Hepatocyte (in vitro differentiated cells): ENCODE results near the gene C4orf54. TPM values are rescaled to one million over a fixed set of nuclear protein-coding genes. Genes with fewer than 3 reads are reported as not detected.

ENCODE experiments used
- DNase-seq: peaks from one replicate; pipeline ENCODE4 v3.0.0-alpha.2; 2016; ENCODE audit warnings: low spot score
- H2AFZ ChIP-seq: fragments of 200-600 bp; sonication (generic); 2 replicates; pipeline ENCODE4 v1.6.0; 2016; ENCODE audit warnings: antibody characterized with exemption, mild to moderate bottlenecking
- H3K27ac ChIP-seq: fragments of 200-600 bp; sonication (generic); 2 replicates; pipeline ENCODE4 v1.5.1; 2016; ENCODE audit warnings: mild to moderate bottlenecking
- H3K27me3 ChIP-seq: fragments of 200-600 bp; sonication (generic); 2 replicates; pipeline ENCODE4 v1.6.1; 2016
- H3K36me3 ChIP-seq: fragments of 200-600 bp; sonication (generic); replicated peaks from 2 replicates; pipeline ENCODE4 v1.5.1; 2016; ENCODE audit warnings: low read depth; ENCODE audit not compliant: insufficient read depth
- H3K4me1 ChIP-seq: fragments of 200-600 bp; sonication (generic); 2 replicates; pipeline ENCODE4 v1.5.1; 2016; ENCODE audit warnings: mild to moderate bottlenecking, moderate library complexity; ENCODE audit not compliant: insufficient read depth
- H3K4me2 ChIP-seq: fragments of 200-600 bp; sonication (generic); 2 replicates; pipeline ENCODE4 v1.6.0; 2016
- H3K4me3 ChIP-seq: fragments of 200-600 bp; sonication (generic); 2 replicates; pipeline ENCODE4 v1.5.1; 2016; ENCODE audit warnings: mild to moderate bottlenecking
- H3K79me2 ChIP-seq: fragments of 200-600 bp; sonication (generic); 2 replicates; pipeline ENCODE4 v1.6.0; 2017; ENCODE audit warnings: mild to moderate bottlenecking
- H3K9me2 ChIP-seq: fragments of 200-600 bp; sonication (generic); replicated peaks from 2 replicates; pipeline ENCODE4 v1.6.0; 2017; ENCODE audit warnings: mild to moderate bottlenecking; ENCODE audit not compliant: insufficient read depth
- H3K9me3 ChIP-seq: fragments of 200-600 bp; sonication (generic); 2 replicates; pipeline ENCODE4 v1.5.1; 2016; ENCODE audit warnings: low read depth, mild to moderate bottlenecking
- H4K20me1 ChIP-seq: fragments of 200-600 bp; sonication (generic); 2 replicates; pipeline ENCODE4 v1.6.0; 2016; ENCODE audit warnings: mild to moderate bottlenecking; ENCODE audit not compliant: insufficient read depth, poor library complexity, severe bottlenecking
- CTCF ChIP-seq: fragments of 200-600 bp; sonication (generic); IDR thresholded peaks from 2 replicates; pipeline ENCODE4 v1.5.1; 2016; ENCODE audit warnings: antibody characterized with exemption, mild to moderate bottlenecking; ENCODE audit not compliant: poor library complexity
- EZH2 ChIP-seq: fragments of 200-600 bp; sonication (generic); IDR thresholded peaks from 2 replicates; pipeline ENCODE4 v1.6.1; 2016; ENCODE audit warnings: antibody characterized with exemption, mild to moderate bottlenecking, borderline replicate concordance
- EZH2phosphoT487 ChIP-seq: fragments of 200-600 bp; sonication (generic); IDR thresholded peaks from one replicate; pipeline ENCODE4 v1.6.1; 2018; ENCODE audit warnings: antibody characterized with exemption, mild to moderate bottlenecking, low read depth, moderate library complexity; ENCODE audit not compliant: unreplicated experiment, severe bottlenecking
- WGBS: methylation state at CpG from one replicate; pipeline ENCODE4 v1.1.6; 2016; ENCODE audit warnings: low lambda C conversion rate; ENCODE audit errors: missing lambda C conversion rate; 5-methylcytosine and 5-hydroxymethylcytosine counted together
- polyA plus RNA-seq: library from polyadenylated mRNA; unstranded; fragments of >200 nt; fragmentation: Nextera tagmentation; extraction: Ambion mirVana; gene quantifications from 2 replicates; pipeline ENCODE4 v1.2.1, GENCODE V29; 2016
- total RNA-seq: library from RNA; depleted of rRNA; stranded (reverse); fragments of >200 nt; gene quantifications from 2 replicates; pipeline ENCODE4 v1.2.3, GENCODE V29; 2014

The C4orf54 gene
- total and polyA plus RNA-seq, 2 experiments from 2014 or later = 0.07 TPM; not detected in 1

- H3K27me3 ChIP-seq = no peaks in the 10 kb centered on the region
- H3K79me2 ChIP-seq = no peaks in the 10 kb centered on the region
- H3K9me2 ChIP-seq = no peaks in the 10 kb centered on the region
- H2AFZ ChIP-seq = no peak overlapping the region
- no peaks in the 10 kb centered on the region for H3K36me3 ChIP-seq
- no peak overlapping the region for H3K4me3 ChIP-seq
- H4K20me1 ChIP-seq = no peaks in the 10 kb centered on the region
- no peak for DNase-seq
- H3K9me3 ChIP-seq = no peaks in the 10 kb centered on the region
- no peak overlapping the region for H3K4me2 ChIP-seq
- no peak overlapping the region for H3K27ac ChIP-seq
- 85% methylated on average over 1 of the region's 1 CpG for WGBS
- TF ChIP-seq CTCF (no peak), EZH2phosphoT487 (no peak), EZH2 (no peak)
- no peaks in the 10 kb centered on the region for H3K4me1 ChIP-seq
Measured at GRCh38 chr4:99665983-99666382, 8.4 kb upstream of the C4orf54 start.

GRCh38 chr4:99664716-99665115 lies 7.1 kb upstream of the C4orf54 start:
- H3K4me1 ChIP-seq = no peaks in the 10 kb centered on the region
- no peaks in the 10 kb centered on the region for H3K79me2 ChIP-seq
- no peak overlapping the region for H3K27ac ChIP-seq
- H3K9me3 ChIP-seq = no peaks in the 10 kb centered on the region
- H3K9me2 ChIP-seq = no peaks in the 10 kb centered on the region
- H2AFZ ChIP-seq = no peak overlapping the region
- TF ChIP-seq CTCF (no peak), EZH2 (no peak), EZH2phosphoT487 (no peak)
- no peak for DNase-seq
- H3K4me3 ChIP-seq = no peak overlapping the region
- no peaks in the 10 kb centered on the region for H3K27me3 ChIP-seq
- H3K4me2 ChIP-seq = no peak overlapping the region
- no peaks in the 10 kb centered on the region for H3K36me3 ChIP-seq
- H4K20me1 ChIP-seq = no peaks in the 10 kb centered on the region

- Histone ChIP-seq H3K9me2 (no peaks in the 10 kb centered on the region), H3K79me2 (no peaks in the 10 kb centered on the region), H3K9me3 (no peaks in the 10 kb centered on the region), H3K36me3 (no peaks in the 10 kb centered on the region), H3K27ac (no peak overlapping the region), H2AFZ (no peak overlapping the region), H3K4me2 (no peak overlapping the region), H3K4me3 (no peak overlapping the region), H3K4me1 (no peaks in the 10 kb centered on the region), H3K27me3 (no peaks in the 10 kb centered on the region), H4K20me1 (no peaks in the 10 kb centered on the region)
- TF ChIP-seq EZH2phosphoT487 (no peak), CTCF (no peak)
- DNase-seq = no peak
- 93% methylated on average over 5 of the region's 5 CpGs for WGBS
Measured at GRCh38 chr4:99661907-99662306, 4.3 kb upstream of the C4orf54 start.

GRCh38 chr4:99658666-99659065 lies 1.0 kb upstream of the C4orf54 start:
- Histone ChIP-seq H2AFZ (no peak overlapping the region), H3K36me3 (no peaks in the 10 kb centered on the region), H3K4me1 (no peaks in the 10 kb centered on the region), H3K27ac (no peak overlapping the region), H3K4me3 (no peak overlapping the region), H3K4me2 (no peak overlapping the region), H4K20me1 (no peaks in the 10 kb centered on the region), H3K9me2 (no peaks in the 10 kb centered on the region), H3K27me3 (no peaks in the 10 kb centered on the region), H3K9me3 (no peaks in the 10 kb centered on the region), H3K79me2 (no peaks in the 10 kb centered on the region)
- 89% methylated on average over 4 of the region's 4 CpGs for WGBS
- DNase-seq = no peak
- TF ChIP-seq CTCF (no peak), EZH2 (no peak), EZH2phosphoT487 (no peak)
